OCI-LY7 (cell line): ENCODE results near the gene HEXA. TPM values are rescaled to one million over a fixed set of nuclear protein-coding genes. Genes with fewer than 3 reads are reported as not detected.
"Not testable (repeated sequence)": the region's sequence is repeated elsewhere in the genome, so short reads cannot be mapped to it uniquely, and the experiment has no call there.

Source experiments
- BruUV-seq: library from RNA; stranded (reverse); fragments of 400-500 nt; replicated peaks from 2 replicates; lab custom pipeline; 2021; lab: Mats Ljungman, UMichigan
- CTCF ChIA-PET: fragments of 300-600 bp; sonication (Branson Sonifier 250); formaldehyde crosslinking; loops from one replicate; lab custom pipeline; 2022; ENCODE audit warnings: antibody characterized with exemption; ENCODE audit not compliant: unreplicated experiment; lab: Charles Lee
- POLR2A ChIA-PET: fragments of 300-600 bp; sonication (Branson Sonifier 250); formaldehyde crosslinking; loops from one replicate; lab custom pipeline; 2022; ENCODE audit warnings: antibody characterized with exemption; lab: Charles Lee
- DNase-seq: peaks from one replicate; pipeline ENCODE4 v3.0.0-alpha.2; 2015; ENCODE audit warnings: low spot score
- H2AFZ ChIP-seq: fragments of 200-600 bp; sonication (generic), shearing (Covaris generic); 2 replicates; pipeline ENCODE4 v1.6.1; 2014; ENCODE audit warnings: mild to moderate bottlenecking, antibody characterized with exemption, low read length, moderate library complexity
- H3K27ac ChIP-seq: fragments of 200-600 bp; sonication (generic); 2 replicates; pipeline ENCODE4 v1.5.1; 2014; ENCODE audit warnings: mixed run types, low read depth, mild to moderate bottlenecking, moderate library complexity, low read length, inconsistent platforms; ENCODE audit not compliant: poor library complexity, severe bottlenecking
- H3K36me3 ChIP-seq: fragments of 200-600 bp; sonication (generic); 2 replicates; pipeline ENCODE4 v1.6.1; 2014; ENCODE audit warnings: mild to moderate bottlenecking, antibody characterized with exemption, low read length, moderate library complexity, mixed read lengths; ENCODE audit not compliant: insufficient read depth
- H3K4me1 ChIP-seq: fragments of 200-600 bp; sonication (generic); 2 replicates; pipeline ENCODE4 v1.5.1; 2014; ENCODE audit warnings: mild to moderate bottlenecking, low read length; ENCODE audit not compliant: insufficient read depth, poor library complexity, severe bottlenecking
- H3K4me2 ChIP-seq: fragments of 200-600 bp; sonication (generic); 2 replicates; pipeline ENCODE4 v1.6.1; 2014; ENCODE audit warnings: mild to moderate bottlenecking, low read length
- H3K4me3 ChIP-seq: fragments of 200-600 bp; sonication (generic); 2 replicates; pipeline ENCODE4 v1.5.1; 2014; ENCODE audit warnings: mild to moderate bottlenecking, low read depth, low read length; ENCODE audit not compliant: poor library complexity, severe bottlenecking
- H3K79me2 ChIP-seq: fragments of 200-600 bp; sonication (generic); 2 replicates; pipeline ENCODE4 v1.6.1; 2016; ENCODE audit warnings: low read depth, mild to moderate bottlenecking, low read length, moderate library complexity, mixed read lengths; ENCODE audit not compliant: insufficient read depth
- H3K9me2 ChIP-seq: fragments of 200-600 bp; sonication (generic); 2 replicates; pipeline ENCODE4 v1.6.1; 2016; ENCODE audit warnings: mild to moderate bottlenecking, low read length, mixed read lengths; ENCODE audit not compliant: insufficient read depth
- H3K9me3 ChIP-seq: fragments of 200-600 bp; sonication (generic); 2 replicates; pipeline ENCODE4 v1.6.1; 2014; ENCODE audit warnings: mild to moderate bottlenecking, mixed run types, low read length, mixed read lengths
- H4K20me1 ChIP-seq: fragments of 200-600 bp; sonication (generic); 2 replicates; pipeline ENCODE4 v1.6.1; 2014; ENCODE audit warnings: mild to moderate bottlenecking, antibody characterized with exemption, low read length, moderate library complexity, mixed read lengths; ENCODE audit not compliant: insufficient read depth
- EZH2phosphoT487 ChIP-seq: fragments of 200-600 bp; sonication (generic); IDR thresholded peaks from 2 replicates; pipeline ENCODE4 v1.6.1; 2018; ENCODE audit warnings: low read depth, borderline replicate concordance, mild to moderate bottlenecking, mixed run types, antibody characterized with exemption, low read length, moderate library complexity, mixed read lengths
- intact Hi-C: fragments of 100-400 bp; cut with micrococcal nuclease; formaldehyde crosslinking; loops from one replicate; pipeline ENCODE4 v1.10.0; 2022; ENCODE audit not compliant: unreplicated experiment
- total RNA-seq, 2 experiments: library from RNA; depleted of rRNA in 1 of 2; stranded (reverse); fragments of >200 nt in 1 of 2; shearing (Covaris generic) in 1 of 2; gene quantifications; 2 replicates each; pipeline ENCODE4 v1.2.3, GENCODE V29; 2014 to 2022
- TF ChIP-seq, protein P1 (sequence below): fragments of 200-600 bp; sonication (generic); conservative IDR thresholded peaks from 2 replicates; pipeline ENCODE4 v1.5.1; 2014; ENCODE audit warnings: mild to moderate bottlenecking, antibody characterized with exemption, low read length, moderate library complexity, mixed read lengths

Gene HEXA
- total RNA-seq, 2 experiments from 2014 or later: 51.3 to 82.6 TPM

DNA sequence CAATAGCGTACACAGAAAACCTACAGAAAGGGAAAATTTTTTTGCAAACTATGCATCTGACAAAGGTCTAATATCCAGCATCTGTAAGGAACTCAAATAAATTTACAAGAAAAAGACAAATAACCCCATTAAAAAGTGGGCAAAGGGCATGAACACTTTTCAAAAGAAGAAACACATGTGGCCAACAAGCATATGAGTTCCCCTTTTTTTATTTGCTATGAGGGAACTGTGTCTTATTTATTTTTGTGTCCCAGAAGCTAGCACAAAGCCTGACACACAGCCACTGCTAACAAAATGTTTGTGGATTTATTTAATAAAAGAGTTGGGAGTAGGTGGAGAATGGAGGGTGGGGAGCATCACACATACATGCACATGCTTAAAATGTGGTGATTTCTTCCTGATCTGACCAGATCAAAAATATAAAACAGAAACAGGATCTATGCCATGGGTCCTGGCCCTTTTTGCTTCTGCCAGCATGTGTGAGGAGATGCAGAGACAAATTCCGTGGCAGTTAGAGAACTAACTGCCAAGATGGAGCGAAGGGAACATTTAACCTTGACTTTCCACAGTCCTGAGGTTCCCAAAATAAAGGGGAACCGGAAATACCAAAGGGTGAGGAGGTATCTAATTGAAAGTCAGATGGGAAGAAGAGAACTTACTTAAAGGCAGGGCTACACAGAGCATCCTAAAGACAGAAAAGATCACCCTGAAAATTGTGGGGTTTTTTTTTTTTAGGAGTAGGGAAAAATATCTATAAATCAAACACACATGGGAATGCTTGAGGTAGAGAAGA is 22.2 kb upstream of the HEXA start, which contains the start of gene TMEM202:
TSS of gene TMEM202 (plus strand) at position 510 of the 793 bp plus-strand sequence. CDS start at position 532, 22 bp downstream.
- intact Hi-C loops: no loop called here
- no peak within 1 kb of the TSS for H2AFZ ChIP-seq
- H4K20me1 ChIP-seq: no peaks in the 10 kb centered on the region
- H3K4me2 ChIP-seq: no peak within 1 kb of the TSS
- ChIA-PET CTCF (no interaction called here), POLR2A (no interaction called here)
- no peak for TF ChIP-seq EZH2phosphoT487
- TF ChIP-seq, protein P1, sequence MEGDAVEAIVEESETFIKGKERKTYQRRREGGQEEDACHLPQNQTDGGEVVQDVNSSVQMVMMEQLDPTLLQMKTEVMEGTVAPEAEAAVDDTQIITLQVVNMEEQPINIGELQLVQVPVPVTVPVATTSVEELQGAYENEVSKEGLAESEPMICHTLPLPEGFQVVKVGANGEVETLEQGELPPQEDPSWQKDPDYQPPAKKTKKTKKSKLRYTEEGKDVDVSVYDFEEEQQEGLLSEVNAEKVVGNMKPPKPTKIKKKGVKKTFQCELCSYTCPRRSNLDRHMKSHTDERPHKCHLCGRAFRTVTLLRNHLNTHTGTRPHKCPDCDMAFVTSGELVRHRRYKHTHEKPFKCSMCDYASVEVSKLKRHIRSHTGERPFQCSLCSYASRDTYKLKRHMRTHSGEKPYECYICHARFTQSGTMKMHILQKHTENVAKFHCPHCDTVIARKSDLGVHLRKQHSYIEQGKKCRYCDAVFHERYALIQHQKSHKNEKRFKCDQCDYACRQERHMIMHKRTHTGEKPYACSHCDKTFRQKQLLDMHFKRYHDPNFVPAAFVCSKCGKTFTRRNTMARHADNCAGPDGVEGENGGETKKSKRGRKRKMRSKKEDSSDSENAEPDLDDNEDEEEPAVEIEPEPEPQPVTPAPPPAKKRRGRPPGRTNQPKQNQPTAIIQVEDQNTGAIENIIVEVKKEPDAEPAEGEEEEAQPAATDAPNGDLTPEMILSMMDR: no peak
- no peak within 1 kb of the TSS for H3K27ac ChIP-seq
- no peaks in the 10 kb centered on the region for H3K79me2 ChIP-seq
- H3K4me3 ChIP-seq: no peak within 1 kb of the TSS
- no peaks in the 10 kb centered on the region for H3K9me2 ChIP-seq
- H3K4me1 ChIP-seq: no peaks in the 10 kb centered on the region
- no TSS peak for BruUV-seq
- H3K36me3 ChIP-seq: no peaks in the 10 kb centered on the region
- no peak for DNase-seq
- H3K9me3 ChIP-seq: no peaks in the 10 kb centered on the region

DNA sequence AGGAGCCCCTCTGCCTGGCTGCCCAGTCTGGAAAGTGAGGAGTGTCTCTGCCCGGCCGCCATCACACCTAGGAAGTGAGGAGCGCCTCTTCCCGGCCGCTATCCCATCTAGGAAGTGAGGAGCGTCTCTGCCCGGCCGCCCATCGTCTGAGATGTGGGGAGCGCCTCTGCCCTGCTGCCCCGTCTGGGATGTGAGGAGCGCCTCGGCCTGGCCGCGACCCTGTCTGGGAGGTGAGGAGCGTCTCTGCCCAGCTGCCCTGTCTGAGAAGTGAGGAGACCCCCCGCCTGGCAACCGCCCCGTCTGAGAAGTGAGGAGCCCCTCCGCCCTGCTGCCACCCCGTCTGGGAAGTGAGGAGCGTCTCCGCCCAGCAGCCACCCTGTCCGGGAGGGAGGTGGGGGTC is 20.5 kb upstream of the HEXA start:
- H2AFZ ChIP-seq, H3K4me2 ChIP-seq, H3K27ac ChIP-seq, H3K4me1 ChIP-seq, H3K9me3 ChIP-seq, H3K36me3 ChIP-seq, DNase-seq, BruUV-seq, CTCF ChIA-PET, H3K4me3 ChIP-seq, intact Hi-C loops, H3K79me2 ChIP-seq, H4K20me1 ChIP-seq, POLR2A ChIA-PET, H3K9me2 ChIP-seq: not testable (repeated sequence)

DNA sequence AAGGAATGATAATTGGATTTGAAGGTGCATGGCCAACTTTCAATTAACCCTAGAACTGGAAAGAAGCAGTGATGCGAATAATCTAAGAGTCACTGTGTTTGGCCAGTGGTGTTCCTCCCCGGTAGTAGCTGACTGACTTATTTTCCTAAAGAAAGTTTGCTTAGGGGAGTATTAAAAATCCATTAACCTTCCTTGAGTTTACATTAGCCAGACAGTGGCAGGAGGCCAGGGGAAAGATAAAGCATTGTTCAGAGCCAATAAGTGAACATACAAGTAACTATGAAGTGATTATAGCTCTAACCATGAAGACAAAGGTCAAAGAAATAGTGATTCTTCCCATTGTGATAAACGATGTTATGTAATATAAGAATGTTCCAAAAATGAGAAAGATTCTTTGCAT is 13.4 kb upstream of the HEXA start:
- BruUV-seq: no TSS peak
- Histone ChIP-seq H3K4me1 (no peaks in the 10 kb centered on the region), H3K79me2 (no peaks in the 10 kb centered on the region), H3K9me2 (no peaks in the 10 kb centered on the region), H2AFZ (no peak overlapping the region), H3K36me3 (no peaks in the 10 kb centered on the region), H3K4me2 (no peak overlapping the region), H3K4me3 (no peak overlapping the region), H3K9me3 (no peaks in the 10 kb centered on the region), H4K20me1 (no peaks in the 10 kb centered on the region), H3K27ac (no peak overlapping the region)
- DNase-seq: no peak
- TF ChIP-seq, protein P1: no peak
- no peak for TF ChIP-seq EZH2phosphoT487
- POLR2A ChIA-PET: interaction anchor here (0.6 kb wide), 2 partner anchors 10 to 68 kb away, joined by 3 read pairs; no protein-coding TSS in a partner anchor
- intact Hi-C loops: no loop called here
- CTCF ChIA-PET: no interaction called here
